ENCODE data around the gene RAP1GAP2.

DNA sequence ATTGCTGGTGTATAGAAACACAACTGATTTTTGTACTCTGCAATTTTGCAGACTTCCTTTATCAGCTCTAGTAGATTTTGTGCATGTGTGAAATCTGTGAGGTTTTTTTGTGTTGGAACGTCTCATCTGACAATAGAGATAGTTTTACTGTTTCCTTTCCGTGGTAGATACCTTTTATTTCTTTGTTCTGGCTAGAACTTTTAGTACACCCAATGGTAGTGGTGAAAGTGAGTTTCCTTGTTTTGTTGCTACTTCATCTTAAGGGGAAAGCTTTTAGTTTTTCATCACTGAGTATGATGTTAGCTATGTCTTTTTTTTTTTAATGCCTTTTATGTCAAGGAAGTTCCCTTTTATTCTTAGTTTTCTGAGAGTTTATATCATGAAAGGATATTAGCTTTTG, 149.1 kb downstream of the RAP1GAP2 start:
- TF ChIP-seq, protein P1, sequence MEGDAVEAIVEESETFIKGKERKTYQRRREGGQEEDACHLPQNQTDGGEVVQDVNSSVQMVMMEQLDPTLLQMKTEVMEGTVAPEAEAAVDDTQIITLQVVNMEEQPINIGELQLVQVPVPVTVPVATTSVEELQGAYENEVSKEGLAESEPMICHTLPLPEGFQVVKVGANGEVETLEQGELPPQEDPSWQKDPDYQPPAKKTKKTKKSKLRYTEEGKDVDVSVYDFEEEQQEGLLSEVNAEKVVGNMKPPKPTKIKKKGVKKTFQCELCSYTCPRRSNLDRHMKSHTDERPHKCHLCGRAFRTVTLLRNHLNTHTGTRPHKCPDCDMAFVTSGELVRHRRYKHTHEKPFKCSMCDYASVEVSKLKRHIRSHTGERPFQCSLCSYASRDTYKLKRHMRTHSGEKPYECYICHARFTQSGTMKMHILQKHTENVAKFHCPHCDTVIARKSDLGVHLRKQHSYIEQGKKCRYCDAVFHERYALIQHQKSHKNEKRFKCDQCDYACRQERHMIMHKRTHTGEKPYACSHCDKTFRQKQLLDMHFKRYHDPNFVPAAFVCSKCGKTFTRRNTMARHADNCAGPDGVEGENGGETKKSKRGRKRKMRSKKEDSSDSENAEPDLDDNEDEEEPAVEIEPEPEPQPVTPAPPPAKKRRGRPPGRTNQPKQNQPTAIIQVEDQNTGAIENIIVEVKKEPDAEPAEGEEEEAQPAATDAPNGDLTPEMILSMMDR (conservative IDR thresholded peaks at IDR 0.05) = no peak
- TF ChIP-seq ZFX (IDR thresholded peaks at IDR 0.05) = no peak

All from C4-2B (cell line).